Ovary (tissue), 3 donors: ENCODE measurements around the gene CCT3.

Experiments used
- CTCF ChIP-seq, 3 donors: fragments of 450-650 bp in 2 of 3; fragments of 200-600 bp in 1 of 3; IDR thresholded peaks; one replicate each; pipeline versions ENCODE4 v1.5.1 to v1.8.0; 2016 to 2022; ENCODE audit warnings: antibody characterized with exemption in 3 of 3, mild to moderate bottlenecking in 1 of 3
- EP300 ChIP-seq: sonication (generic); formaldehyde crosslinking; IDR thresholded peaks from one replicate; pipeline ENCODE4 v1.6.1; 2017; ENCODE audit warnings: antibody characterized with exemption
- donor health status: DM: no; HTN: no; CAD: no.

GRCh38 chr1:156372876-156373275 lies 34.8 kb upstream of the CCT3 start:
- no peak for TF ChIP-seq CTCF (IDR thresholded peaks at IDR 0.05)
- no peak for TF ChIP-seq EP300
